H1 (cell line): ENCODE results near the gene CTDP1. TPM values are rescaled to one million over a fixed set of nuclear protein-coding genes. Genes with fewer than 3 reads are reported as not detected.

ENCODE experiments used
- CTCF ChIA-PET: fragments of 300-600 bp; sonication (Branson Sonifier 250); formaldehyde crosslinking; loops from one replicate; lab custom pipeline; 2021; ENCODE audit not compliant: partially characterized antibody; lab: Charles Lee
- POLR2A ChIA-PET: fragments of 300-600 bp; sonication (Branson Sonifier 250); formaldehyde crosslinking; loops from one replicate; lab custom pipeline; 2021; ENCODE audit warnings: inconsistent platforms; ENCODE audit not compliant: partially characterized antibody; lab: Charles Lee
- DNase-seq, 2 experiments: peaks; one replicate each; pipeline versions ENCODE4 v3.0.0 to v3.0.0-alpha.2; 2010 to 2022; ENCODE audit warnings: low spot score in 2 of 2, low read depth in 1 of 2, mixed read lengths in 1 of 2
- FAIRE-seq: peaks from 2 replicates; lab custom pipeline; 2011; peaks lifted over from hg19 to GRCh38; lab: Jason Lieb, UNC
- H2AFZ ChIP-seq: 2 replicates; pipeline ENCODE4 v1.8.1; 2012; ENCODE audit warnings: low read length, inconsistent platforms
- H2AK5ac ChIP-seq: 2 replicates; pipeline ENCODE4 v1.6.1; 2013; ENCODE audit warnings: low read depth, low read length
- H2BK120ac ChIP-seq: replicated peaks from 2 replicates; pipeline ENCODE3; 2013; ENCODE audit warnings: low read depth, low read length, inconsistent platforms
- H2BK12ac ChIP-seq: 2 replicates; pipeline ENCODE4 v1.6.1; 2013; ENCODE audit warnings: low read depth, low read length
- H2BK15ac ChIP-seq: 2 replicates; pipeline ENCODE4 v1.6.1; 2013; ENCODE audit warnings: low read length
- H2BK20ac ChIP-seq: 2 replicates; pipeline ENCODE4 v1.6.1; 2013; ENCODE audit warnings: low read length
- H2BK5ac ChIP-seq: 2 replicates; pipeline ENCODE4 v1.6.1; 2013; ENCODE audit warnings: low read depth, low read length
- H3K14ac ChIP-seq: 2 replicates; pipeline ENCODE4 v1.6.1; 2013; ENCODE audit warnings: inconsistent platforms; ENCODE audit not compliant: insufficient read length
- H3K18ac ChIP-seq: 2 replicates; pipeline ENCODE4 v1.6.1; 2013; ENCODE audit warnings: low read length; ENCODE audit errors: extremely low read depth
- H3K23ac ChIP-seq: 2 replicates; pipeline ENCODE4 v1.6.1; 2013; ENCODE audit warnings: inconsistent platforms; ENCODE audit not compliant: insufficient read length
- H3K23me2 ChIP-seq: 2 replicates; pipeline ENCODE4 v1.6.1; 2013; ENCODE audit warnings: low read depth, low read length
- H3K27ac ChIP-seq: 2 replicates; pipeline ENCODE4 v1.6.1; 2011; ENCODE audit warnings: low read depth, low read length, inconsistent platforms
- H3K27me3 ChIP-seq, 4 experiments: replicated peaks in 1 of 4; 1 replicate in 1 of 4; 2 replicates in 3 of 4; pipeline versions ENCODE4 v1.6.1 to v1.8.1; 2011 to 2013; ENCODE audit warnings: low read length in 3 of 4, mild to moderate bottlenecking in 3 of 4, inconsistent platforms in 2 of 4, mixed read lengths in 2 of 4, moderate library complexity in 1 of 4; ENCODE audit not compliant: control insufficient read depth in 3 of 4, insufficient read depth in 3 of 4; ENCODE audit errors: extremely low read depth in 1 of 4
- H3K36me3 ChIP-seq, 4 experiments: 2 replicates each; pipeline versions ENCODE4 v1.6.1 to v1.8.1; 2011 to 2013; ENCODE audit warnings: mild to moderate bottlenecking in 4 of 4, low read length in 3 of 4, moderate library complexity in 2 of 4, control low read depth in 1 of 4, inconsistent platforms in 1 of 4; ENCODE audit not compliant: insufficient read depth in 4 of 4, control insufficient read depth in 2 of 4
- H3K4ac ChIP-seq: replicated peaks from 2 replicates; pipeline ENCODE3; 2013; ENCODE audit warnings: low read length, low read depth, mixed read lengths, inconsistent platforms; ENCODE audit not compliant: insufficient read length
- H3K4me1 ChIP-seq, 4 experiments: replicated peaks in 1 of 4; 1 replicate in 1 of 4; 2 replicates in 3 of 4; pipeline versions ENCODE4 v1.6.1 to v1.8.1; 2011 to 2013; ENCODE audit warnings: low read length in 3 of 4, inconsistent platforms in 2 of 4, mixed read lengths in 1 of 4; ENCODE audit not compliant: insufficient read depth in 4 of 4, control insufficient read depth in 3 of 4
- H3K4me2 ChIP-seq, 2 experiments: 2 replicates each; pipeline versions ENCODE4 v1.6.1 to v1.8.1; 2011 to 2013; ENCODE audit warnings: low read depth in 2 of 2, low read length in 2 of 2, control low read depth in 1 of 2, inconsistent platforms in 1 of 2, mild to moderate bottlenecking in 1 of 2; ENCODE audit not compliant: insufficient read depth in 1 of 2
- H3K4me3 ChIP-seq, 4 experiments: fragments of 200-600, 300-600 bp in 1 of 4; sonication (generic), shearing (Covaris generic), sonication (Bioruptor Twin) in 1 of 4; 2 replicates each; pipeline versions ENCODE4 v1.5.1 to v1.8.1; 2011 to 2016; ENCODE audit warnings: low read length in 4 of 4, low read depth in 3 of 4, control low read depth in 2 of 4, inconsistent platforms in 2 of 4, mild to moderate bottlenecking in 2 of 4, mixed read lengths in 1 of 4, moderate library complexity in 1 of 4; ENCODE audit not compliant: insufficient read depth in 2 of 4; ENCODE audit errors: extremely low read depth in 1 of 4
- H3K56ac ChIP-seq: replicated peaks from 2 replicates; pipeline ENCODE3; 2013; ENCODE audit warnings: low read depth, mild to moderate bottlenecking, mixed read lengths, low read length, inconsistent platforms; ENCODE audit not compliant: insufficient read length
- H3K79me1 ChIP-seq: 2 replicates; pipeline ENCODE4 v1.6.1; 2013; ENCODE audit warnings: low read depth, low read length, control low read depth
- H3K79me2 ChIP-seq, 2 experiments: 2 replicates each; pipeline versions ENCODE4 v1.6.1 to v1.8.1; 2012 to 2013; ENCODE audit warnings: low read length in 2 of 2, mild to moderate bottlenecking in 2 of 2, inconsistent platforms in 1 of 2; ENCODE audit not compliant: insufficient read depth in 2 of 2, control insufficient read depth in 1 of 2
- H3K9ac ChIP-seq, 4 experiments: replicated peaks in 1 of 4; 1 replicate in 1 of 4; 2 replicates in 3 of 4; pipeline versions ENCODE4 v1.6.1 to v1.8.1; 2011 to 2013; ENCODE audit warnings: low read depth in 3 of 4, low read length in 3 of 4, control low read depth in 2 of 4, mild to moderate bottlenecking in 2 of 4, moderate library complexity in 2 of 4, inconsistent platforms in 1 of 4; ENCODE audit errors: extremely low read depth in 1 of 4
- H3K9me3 ChIP-seq, 2 experiments: 2 replicates each; pipeline versions ENCODE4 v1.6.1 to v1.8.1; 2012 to 2013; ENCODE audit warnings: mild to moderate bottlenecking in 2 of 2, moderate library complexity in 2 of 2, control low read depth in 1 of 2, inconsistent platforms in 1 of 2, low read depth in 1 of 2, low read length in 1 of 2, mixed read lengths in 1 of 2; ENCODE audit not compliant: insufficient read depth in 2 of 2
- H4K20me1 ChIP-seq, 2 experiments: replicated peaks in 1 of 2; 2 replicates each; pipeline versions ENCODE3 to v1.8.1; 2011 to 2013; ENCODE audit warnings: inconsistent platforms in 2 of 2, low read length in 2 of 2, mild to moderate bottlenecking in 1 of 2; ENCODE audit not compliant: insufficient read depth in 2 of 2, control insufficient read depth in 1 of 2
- H4K5ac ChIP-seq: 2 replicates; pipeline ENCODE4 v1.6.1; 2013; ENCODE audit warnings: low read length, low read depth, mixed read lengths, inconsistent platforms; ENCODE audit not compliant: insufficient read length
- H4K8ac ChIP-seq: 2 replicates; pipeline ENCODE4 v1.8.0; 2013; ENCODE audit warnings: mild to moderate bottlenecking, moderate library complexity, low read length, inconsistent platforms; ENCODE audit not compliant: insufficient read depth; ENCODE audit errors: extremely low read depth
- H4K91ac ChIP-seq: replicated peaks from 2 replicates; pipeline ENCODE3; 2013; ENCODE audit warnings: low read length, mixed read lengths, inconsistent platforms; ENCODE audit not compliant: insufficient read length
- HDAC6 ChIP-seq: IDR thresholded peaks from one replicate; pipeline ENCODE4 v1.7.1; 2012; ENCODE audit warnings: low read depth, mild to moderate bottlenecking, inconsistent platforms, low read length, moderate library complexity
- MAX ChIP-seq: IDR thresholded peaks from 2 replicates; pipeline ENCODE4 v1.6.1; 2012; ENCODE audit warnings: inconsistent platforms
- SP2 ChIP-seq: IDR thresholded peaks from 2 replicates; pipeline ENCODE4 v1.6.1; 2012; ENCODE audit warnings: mild to moderate bottlenecking, low read length, inconsistent platforms
- WGBS, 2 experiments: shearing (Covaris generic) in 1 of 2; methylation state at CpG; one replicate each; pipeline versions ENCODE4 v1.1.6 to v1.1.7; 2013 to 2015; ENCODE audit warnings: low lambda C conversion rate in 2 of 2, mixed read lengths in 2 of 2, inconsistent platforms in 1 of 2, low coverage in 1 of 2, missing lambda C conversion rate in 1 of 2; ENCODE audit not compliant: insufficient replicate concordance in 2 of 2, insufficient coverage in 1 of 2, insufficient read length in 1 of 2; ENCODE audit errors: extremely low coverage in 1 of 2, missing lambda C conversion rate in 1 of 2; 5-methylcytosine and 5-hydroxymethylcytosine counted together
- polyA plus RNA-seq, 7 experiments: library from polyadenylated mRNA; depleted of rRNA in 3 of 7; stranded (reverse) in 5 of 7; unstranded in 2 of 7; fragments of >200 nt in 5 of 7; fragments of 200-250 nt in 2 of 7; gene quantifications; 1 replicate in 5 of 7; 2 replicates in 1 of 7; 4 replicates in 1 of 7; pipeline versions ENCODE4 v1.2.1 to v1.2.3, GENCODE V29; 2011 to 2013; ENCODE audit warnings: missing spikeins in 2 of 7, mixed read lengths in 2 of 7
- total RNA-seq: library from RNA; stranded (reverse); fragmentation: NEBNext Ultra II Directional; extraction: Animal tissue kit (Norgen Biotek cat#: 25700); gene quantifications from 2 replicates; pipeline ENCODE4 v1.2.1, GENCODE V29; 2021

Gene CTDP1
- total and polyA plus RNA-seq, 2 of the 8 experiments (the other 6 are each of a cell fraction or from before 2014, with no cell fraction given): 16.6 to 37.0 TPM

- H3K23ac ChIP-seq: no peak overlapping the region
- H2AFZ ChIP-seq: no peak overlapping the region
- ChIA-PET POLR2A (no interaction called here), CTCF (no interaction called here)
- TF ChIP-seq SP2 (no peak), MAX (no peak), HDAC6 (no peak)
- no peak overlapping the region for H2BK5ac ChIP-seq
- H2BK120ac ChIP-seq: no peak overlapping the region
- no peak overlapping the region for H3K4me3 ChIP-seq
- H3K79me2 ChIP-seq: peaks cover 39 to 90% of the 10 kb centered on the region in 2 experiments
- no peak overlapping the region for H3K4ac ChIP-seq
- no peak overlapping the region for H3K18ac ChIP-seq
- no peak overlapping the region for H3K27ac ChIP-seq
- H3K9ac ChIP-seq: no peak overlapping the region
- H3K14ac ChIP-seq: no peak overlapping the region
- H2BK20ac ChIP-seq: no peak overlapping the region
- H2AK5ac ChIP-seq: no peak overlapping the region
- peaks cover 13 to 36% of the 10 kb centered on the region in 2 experiments for H4K20me1 ChIP-seq
- 86% methylated on average over 7 of the region's 7 CpGs; no CpG with 5 or more reads in 1 of the 2 experiments for WGBS, 2 experiments
- H2BK15ac ChIP-seq: no peak overlapping the region
- no peaks in the 10 kb centered on the region for H3K27me3 ChIP-seq
- H3K4me2 ChIP-seq: no peak overlapping the region
- H3K9me3 ChIP-seq: no peaks in the 10 kb centered on the region
- H3K79me1 ChIP-seq: peaks cover 37% of the 10 kb centered on the region
- peaks cover under 1 to 4% (median 2%) of the 10 kb centered on the region in 4 experiments for H3K4me1 ChIP-seq
- no peak for FAIRE-seq
- no peak overlapping the region for H2BK12ac ChIP-seq
- no peak overlapping the region for H3K56ac ChIP-seq
- H4K91ac ChIP-seq: no peak overlapping the region
- no peaks in the 10 kb centered on the region for H3K23me2 ChIP-seq
- H4K8ac ChIP-seq: no peak overlapping the region
- H3K36me3 ChIP-seq: no peaks in the 10 kb centered on the region; a peak in 2 of 8 replicates
- no peak overlapping the region for H4K5ac ChIP-seq
- DNase-seq: no peak
Observed at GRCh38 chr18:79685971-79686370, 6.4 kb downstream of the CTDP1 start.
